Measurements from ENCODE around the gene RTRAF.

DNA sequence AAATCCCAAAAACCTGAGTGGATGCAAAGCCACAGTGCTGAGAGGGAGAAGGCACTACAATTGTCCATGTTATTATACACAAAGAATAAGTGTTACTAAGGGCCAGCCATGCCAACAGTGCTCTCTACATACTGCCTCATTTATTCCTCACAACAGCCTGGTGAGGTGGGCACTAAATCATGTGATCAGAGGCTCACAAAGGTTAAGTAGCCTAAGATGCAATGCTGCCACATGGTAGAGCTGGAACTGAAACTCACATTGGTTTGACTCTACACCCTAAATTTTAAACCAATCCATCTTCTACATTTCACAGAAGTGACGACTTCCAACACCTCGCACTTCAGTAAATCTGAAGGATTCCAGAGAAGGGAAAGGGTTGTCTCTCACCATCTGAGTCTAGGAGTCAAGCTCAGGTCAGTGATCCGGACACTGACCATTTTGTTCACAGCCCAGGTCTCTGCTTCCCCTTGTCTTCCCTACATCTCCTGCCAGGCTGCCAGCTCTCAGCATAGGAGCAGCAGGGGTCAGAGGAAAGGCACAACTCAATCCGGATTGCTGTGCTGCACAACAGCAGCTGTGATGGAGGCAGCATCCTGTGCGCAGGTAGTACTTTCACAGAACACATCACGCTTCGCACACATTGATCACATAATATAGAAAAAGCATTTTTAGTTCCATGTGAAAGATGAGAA is 49.9 kb downstream of the RTRAF start:
- TF ChIP-seq, protein P1, sequence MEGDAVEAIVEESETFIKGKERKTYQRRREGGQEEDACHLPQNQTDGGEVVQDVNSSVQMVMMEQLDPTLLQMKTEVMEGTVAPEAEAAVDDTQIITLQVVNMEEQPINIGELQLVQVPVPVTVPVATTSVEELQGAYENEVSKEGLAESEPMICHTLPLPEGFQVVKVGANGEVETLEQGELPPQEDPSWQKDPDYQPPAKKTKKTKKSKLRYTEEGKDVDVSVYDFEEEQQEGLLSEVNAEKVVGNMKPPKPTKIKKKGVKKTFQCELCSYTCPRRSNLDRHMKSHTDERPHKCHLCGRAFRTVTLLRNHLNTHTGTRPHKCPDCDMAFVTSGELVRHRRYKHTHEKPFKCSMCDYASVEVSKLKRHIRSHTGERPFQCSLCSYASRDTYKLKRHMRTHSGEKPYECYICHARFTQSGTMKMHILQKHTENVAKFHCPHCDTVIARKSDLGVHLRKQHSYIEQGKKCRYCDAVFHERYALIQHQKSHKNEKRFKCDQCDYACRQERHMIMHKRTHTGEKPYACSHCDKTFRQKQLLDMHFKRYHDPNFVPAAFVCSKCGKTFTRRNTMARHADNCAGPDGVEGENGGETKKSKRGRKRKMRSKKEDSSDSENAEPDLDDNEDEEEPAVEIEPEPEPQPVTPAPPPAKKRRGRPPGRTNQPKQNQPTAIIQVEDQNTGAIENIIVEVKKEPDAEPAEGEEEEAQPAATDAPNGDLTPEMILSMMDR (IDR thresholded peaks at IDR 0.05): no peak
- no peak for TF ChIP-seq ZFX (IDR thresholded peaks at IDR 0.05; ENCODE audit: borderline replicate concordance)
